NCI-H146 treated with DMSO at 0.1 percent for 48 hours (cell line): Measurements from ENCODE around the gene RAC3.
"Not testable (repeated sequence)": the region's sequence is repeated elsewhere in the genome, so short reads cannot be mapped to it uniquely, and the experiment has no call there.

Experiments used
- DNase-seq: peaks from one replicate; lab custom pipeline; 2025; ENCODE audit not compliant: unreplicated experiment; lab: John Stamatoyannopoulos, UW

The RAC3 gene

DNA sequence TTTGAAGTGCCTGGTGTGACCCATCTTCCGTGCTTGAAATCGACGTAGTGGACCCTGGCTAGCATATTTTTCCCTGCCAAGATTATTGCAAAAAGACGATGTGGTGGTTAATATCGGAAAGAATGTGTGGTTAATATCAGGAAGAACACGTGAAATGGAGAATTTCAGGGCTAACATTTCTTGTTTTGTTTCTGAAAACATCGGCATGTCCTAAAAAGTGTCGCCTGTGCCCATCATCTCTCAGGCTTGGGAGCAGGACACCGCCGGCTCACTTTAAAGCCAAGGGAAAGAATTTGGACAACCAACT is 6.4 kb downstream of the RAC3 start:
- DNase-seq, result no peak

DNA sequence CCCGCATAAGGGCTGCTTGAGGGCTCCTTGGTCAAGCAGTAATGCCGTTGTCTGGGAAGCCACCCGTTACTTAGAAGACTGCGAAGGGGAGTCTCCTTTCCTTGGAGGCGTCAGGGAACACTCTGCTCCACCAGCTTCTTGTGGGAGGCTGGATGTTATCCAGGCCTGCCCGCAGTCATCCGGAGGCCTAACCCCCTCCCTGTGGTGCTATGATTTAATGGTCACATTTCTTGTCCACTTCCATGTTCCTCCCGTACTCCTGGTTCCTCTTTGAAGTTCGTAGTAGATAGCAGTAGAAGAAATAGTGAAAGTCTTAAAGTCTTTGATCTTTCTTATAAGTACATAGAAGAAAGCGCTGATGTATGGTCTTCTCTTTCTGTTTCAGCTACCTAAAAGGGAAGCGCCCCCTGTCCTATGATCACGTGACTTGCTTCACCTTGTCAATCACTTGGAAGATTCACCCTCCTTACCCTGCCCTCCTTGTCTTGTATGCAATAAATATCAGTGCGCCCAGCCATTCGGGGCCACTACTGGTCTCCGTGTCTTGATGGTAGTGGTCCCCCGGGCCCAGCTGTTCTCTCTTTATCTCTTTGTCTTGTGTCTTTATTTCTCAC is 7.4 kb downstream of the RAC3 start:
- DNase-seq, result not testable (repeated sequence)

DNA sequence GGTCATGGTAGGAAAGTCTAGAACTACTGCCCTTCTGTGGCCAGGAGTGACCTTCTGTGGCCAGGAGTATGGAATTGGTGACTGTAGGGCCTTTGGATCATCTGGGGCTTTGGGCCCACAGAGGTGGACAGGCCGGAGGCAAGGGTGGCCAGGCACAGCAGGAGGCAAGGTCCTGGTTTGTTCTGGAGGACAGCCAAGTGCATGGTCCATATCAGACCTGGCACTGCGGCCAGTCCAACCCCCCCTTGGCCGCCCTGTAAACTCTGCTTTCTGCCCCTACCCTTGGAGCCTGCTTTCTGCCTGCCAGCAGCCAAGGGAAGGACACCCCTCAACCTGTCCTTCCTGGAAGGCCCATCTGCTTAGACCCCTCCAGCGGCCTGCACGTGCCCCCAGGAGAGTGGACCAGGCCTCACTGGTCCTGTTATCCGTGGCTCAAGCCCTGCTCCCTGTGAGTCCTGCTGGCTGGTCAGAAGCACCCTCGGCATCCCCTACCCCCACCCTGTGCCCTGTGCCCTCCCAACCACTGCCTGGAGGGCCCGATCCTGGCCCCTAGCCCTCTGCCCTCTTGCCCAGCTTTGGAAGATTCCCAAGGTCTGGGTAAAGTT is 8.3 kb downstream of the RAC3 start:
- DNase-seq, result no peak

DNA sequence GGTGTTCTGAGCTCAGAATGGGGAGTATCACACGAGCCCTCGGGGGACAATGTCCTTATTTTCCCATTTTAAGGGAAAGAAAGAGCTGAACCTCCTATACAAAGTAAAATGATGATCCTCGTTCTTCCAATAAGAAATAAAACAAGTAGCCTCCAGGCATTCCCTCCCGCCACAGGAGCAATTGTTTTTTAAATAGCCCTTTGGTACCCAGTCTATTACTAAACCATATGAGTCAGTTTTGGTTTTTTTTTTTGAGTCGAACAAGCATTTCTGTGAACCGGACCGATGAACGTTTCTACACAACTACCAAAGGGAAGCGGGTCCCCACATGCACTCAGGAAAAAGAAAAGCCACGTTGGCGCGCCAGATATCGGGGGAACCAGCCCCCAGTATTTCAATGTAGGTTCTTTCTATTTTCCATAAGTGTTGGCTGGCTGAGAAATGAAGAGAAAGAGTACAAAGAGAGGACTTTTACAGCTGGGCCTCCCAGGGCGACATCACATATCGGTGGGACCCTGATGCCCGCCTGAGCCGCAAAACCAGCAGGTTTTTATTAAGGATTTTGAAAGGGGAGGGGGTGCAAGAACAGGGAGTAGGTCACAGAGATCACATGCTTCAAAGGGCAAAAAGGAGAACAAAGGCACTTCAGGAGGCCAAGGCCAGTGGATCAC is 9.8 kb downstream of the RAC3 start:
- DNase-seq, result no peak

DNA sequence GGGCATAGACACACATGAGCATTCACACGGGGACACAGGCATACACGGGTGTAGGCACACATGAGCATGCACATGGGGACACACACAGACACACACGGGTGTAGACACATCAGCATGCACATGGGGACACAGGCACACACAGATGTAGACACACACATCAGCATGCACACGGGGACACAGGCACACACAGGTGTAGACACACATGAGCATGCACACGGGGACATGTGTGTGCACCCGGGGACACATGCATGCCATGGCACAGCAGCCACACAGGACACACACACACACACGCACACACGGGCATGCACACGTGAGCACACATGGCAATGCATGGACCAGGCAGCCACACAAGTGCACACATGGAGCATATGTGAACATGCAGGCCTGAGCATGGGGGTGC is 11.2 kb downstream of the RAC3 start:
- DNase-seq, result no peak

DNA sequence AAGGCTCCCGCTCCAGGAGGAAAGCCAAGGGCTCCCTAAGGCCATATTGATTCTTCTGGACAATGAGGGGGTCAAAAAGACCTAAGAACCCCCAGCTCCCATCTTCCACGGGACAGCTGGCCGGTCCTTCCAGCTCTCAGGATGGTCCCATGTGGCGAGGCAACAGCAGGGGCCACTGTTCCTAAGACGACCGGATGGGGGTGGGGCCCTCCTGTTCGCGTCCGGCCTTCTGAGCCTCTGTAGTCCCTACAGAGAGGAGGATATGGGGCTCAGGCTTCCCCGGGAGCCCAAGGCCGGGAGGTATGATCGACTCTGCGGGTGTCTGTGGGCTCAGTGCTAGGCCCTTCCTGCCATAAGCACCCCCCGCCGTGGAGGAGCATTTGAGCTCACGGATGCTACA is 12.0 kb downstream of the RAC3 start:
- DNase-seq, result no peak

DNA sequence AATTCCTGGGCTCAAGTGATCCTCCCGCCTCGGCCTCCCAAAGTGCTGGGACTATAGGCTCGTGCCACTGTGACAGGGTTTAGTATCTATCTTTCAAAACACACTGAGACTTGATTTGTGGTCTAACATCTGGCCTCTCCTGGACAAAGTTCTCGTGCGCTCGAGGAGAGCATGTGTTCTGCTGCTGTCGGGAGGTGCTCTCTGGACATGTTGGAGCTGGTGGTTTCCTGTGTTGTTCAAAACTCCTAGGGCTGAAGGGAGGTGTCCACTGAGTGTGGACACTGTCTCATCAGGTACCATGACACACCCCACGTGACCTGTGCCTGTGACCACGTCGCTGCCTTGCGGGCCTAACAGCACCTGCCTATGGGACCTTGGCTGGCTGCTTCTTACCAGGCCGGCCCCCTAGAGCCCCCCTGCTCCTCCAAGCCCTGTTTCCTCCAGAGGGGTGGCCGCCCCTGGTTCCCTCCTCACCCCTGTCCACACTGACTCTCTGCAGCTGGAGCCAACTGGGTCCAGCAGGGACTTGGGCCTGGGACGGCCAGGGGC is 14.5 kb downstream of the RAC3 start:
- no peak for DNase-seq

DNA sequence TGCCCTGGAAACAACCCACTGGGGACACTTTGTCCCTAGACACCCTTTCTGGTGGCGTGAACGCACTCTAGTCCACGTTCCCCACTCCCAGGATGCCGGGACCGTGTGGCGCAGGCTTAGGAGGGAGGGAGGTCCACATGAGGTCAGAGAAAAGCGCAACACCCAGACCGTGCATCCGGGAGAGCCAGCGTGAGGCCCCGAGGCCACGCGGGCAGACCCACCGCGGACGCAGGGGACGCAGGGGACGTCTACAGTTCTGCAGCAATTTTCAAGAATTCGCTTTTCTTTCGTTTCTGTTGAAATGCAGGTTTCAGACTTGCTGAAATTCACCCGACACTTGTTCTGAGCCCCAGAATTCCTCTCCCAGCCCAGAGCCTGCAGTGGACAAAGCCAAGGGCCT is 15.4 kb downstream of the RAC3 start:
- DNase-seq, result no peak

DNA sequence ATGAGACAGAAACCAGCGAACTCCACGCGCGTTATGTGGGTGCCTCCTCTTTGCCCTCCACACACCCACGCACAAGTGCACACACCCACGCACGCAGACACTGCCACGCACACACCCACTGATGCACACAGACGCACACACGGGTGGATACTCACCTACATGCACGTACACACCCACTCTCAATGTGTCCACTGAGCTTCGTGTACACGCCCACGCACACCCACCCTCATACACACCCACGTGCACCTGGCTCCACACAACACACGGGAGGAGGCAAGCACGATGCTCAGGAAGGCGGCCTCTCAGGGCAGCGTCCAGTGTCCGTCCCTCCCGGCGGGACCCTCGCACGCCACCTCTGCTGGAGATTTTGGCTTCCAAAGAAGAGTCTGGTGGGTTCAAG is 15.9 kb downstream of the RAC3 start:
- DNase-seq, result no peak

DNA sequence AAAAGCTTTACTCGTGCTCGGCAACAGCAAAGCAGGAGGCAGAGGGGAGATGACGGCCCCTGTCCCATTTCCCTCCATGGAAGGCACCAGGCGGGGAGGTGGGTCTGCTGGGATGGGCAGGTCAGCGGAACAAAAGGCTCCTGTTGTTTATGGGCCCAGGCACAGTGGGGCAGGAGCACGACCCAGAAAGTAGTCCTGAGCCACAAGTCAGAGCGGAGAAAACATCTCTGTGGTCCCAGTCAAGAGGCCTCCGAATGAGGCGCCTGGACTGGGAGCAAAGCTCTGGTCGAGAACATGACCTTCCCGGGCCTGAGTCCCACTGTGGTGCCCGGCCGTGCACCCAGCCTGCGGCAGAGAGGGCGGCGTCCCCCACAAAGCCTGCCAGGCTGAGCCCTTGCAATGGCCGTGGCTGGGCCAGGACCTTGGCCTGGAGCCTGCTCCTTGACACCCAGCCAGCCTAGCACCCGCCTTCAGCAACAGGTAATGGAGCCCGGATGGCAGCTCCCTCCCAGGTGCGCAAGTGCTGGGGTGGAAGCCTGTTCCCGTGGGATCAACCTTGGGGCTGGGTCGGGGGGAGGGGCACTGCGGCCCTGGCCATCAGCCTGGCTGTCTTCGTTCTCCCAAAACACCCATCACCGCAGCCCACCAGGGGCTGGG is 16.6 kb downstream of the RAC3 start:
- DNase-seq, result no peak

DNA sequence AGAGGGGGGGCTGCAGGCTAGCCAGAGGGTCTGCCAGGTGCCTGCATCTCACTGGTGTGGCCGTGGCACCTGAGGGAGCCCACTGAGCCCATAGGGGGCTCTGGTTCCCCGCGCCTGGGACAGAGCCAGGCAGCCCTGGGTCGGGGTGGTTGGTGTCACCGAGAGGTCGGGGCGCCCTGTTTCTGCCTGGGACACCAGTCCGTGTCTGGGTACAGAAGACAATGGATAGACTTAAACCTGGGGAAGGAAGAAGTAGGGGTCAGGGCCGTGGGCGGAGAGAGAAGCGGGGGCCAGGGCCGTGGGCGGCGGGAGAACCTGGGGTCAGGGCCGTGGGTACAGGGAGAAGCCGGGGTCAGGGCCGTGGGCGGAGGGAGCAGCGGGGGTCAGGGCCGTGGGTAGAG is 17.1 kb downstream of the RAC3 start:
- DNase-seq, result no peak

DNA sequence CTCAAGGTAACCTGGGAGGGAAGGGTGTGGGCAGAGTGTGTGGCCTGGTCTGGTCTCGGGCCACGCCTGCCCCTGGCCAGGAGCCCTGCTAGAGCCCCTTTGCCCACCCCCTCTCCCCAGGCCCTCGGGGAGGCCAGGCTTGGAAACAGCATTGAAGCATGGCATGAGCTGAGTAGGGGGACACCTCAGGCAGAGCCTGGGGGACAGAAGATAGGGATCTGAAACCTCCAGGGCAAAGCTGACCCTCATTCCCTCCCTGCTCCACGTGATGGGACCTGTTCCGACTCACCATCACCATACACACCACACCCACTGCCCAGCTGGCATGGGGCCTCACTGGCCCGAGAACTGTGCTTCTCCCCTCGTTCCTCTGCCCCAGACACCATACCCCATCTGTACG is 17.6 kb downstream of the RAC3 start:
- no peak for DNase-seq

DNA sequence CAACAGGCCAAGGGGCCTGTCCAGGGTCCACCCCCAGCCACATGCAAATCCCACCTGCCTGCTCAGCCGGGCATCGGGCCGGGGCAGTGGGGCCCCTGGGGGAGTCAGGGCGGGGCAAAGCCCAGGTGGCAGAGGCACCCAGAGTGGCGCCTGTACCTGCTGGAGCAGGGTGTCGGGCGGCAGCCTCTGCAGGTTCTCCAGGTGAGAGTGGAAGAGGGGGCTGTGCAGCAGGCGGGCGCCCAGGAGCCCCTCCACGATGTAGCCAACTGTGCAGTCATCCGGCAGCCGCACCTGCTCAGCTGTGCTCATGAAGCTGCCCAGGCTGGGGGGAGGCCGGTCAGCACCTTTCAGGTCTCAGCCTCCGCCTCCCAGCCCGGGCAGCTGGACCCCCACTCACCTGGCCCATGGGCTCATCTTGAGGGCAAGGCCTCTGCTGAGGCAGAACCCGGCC is 18.1 kb downstream of the RAC3 start:
- DNase-seq, result no peak

DNA sequence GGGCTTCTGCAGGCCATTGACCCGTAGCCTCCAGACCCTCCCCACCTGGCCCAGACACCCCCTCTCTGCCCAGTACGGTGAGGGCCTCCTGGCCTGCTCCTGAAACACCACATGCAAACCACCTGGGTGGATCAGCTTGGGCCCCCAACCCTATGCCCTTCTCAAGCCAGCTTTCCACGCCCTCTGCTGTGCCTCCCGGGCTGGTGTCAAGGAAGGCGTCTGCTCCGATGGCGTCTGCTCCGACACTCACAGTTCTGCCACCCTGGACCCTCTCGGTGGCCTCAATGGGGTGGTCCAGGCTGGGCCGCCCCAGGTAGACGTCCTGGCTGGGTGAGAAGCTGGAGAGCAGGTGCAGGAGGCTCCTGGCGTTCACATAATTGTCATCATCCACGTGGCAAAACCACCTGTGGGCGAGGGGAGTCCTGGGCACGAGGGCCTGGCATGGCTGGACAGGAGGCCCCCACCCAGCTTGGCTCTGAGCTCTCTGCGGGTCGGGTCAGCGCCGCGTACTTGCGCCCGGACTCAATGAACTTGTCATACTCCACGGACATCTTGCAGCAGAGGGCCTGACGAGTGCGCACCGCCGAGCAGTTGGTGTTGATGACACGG is 18.8 kb downstream of the RAC3 start:
- DNase-seq, result no peak

DNA sequence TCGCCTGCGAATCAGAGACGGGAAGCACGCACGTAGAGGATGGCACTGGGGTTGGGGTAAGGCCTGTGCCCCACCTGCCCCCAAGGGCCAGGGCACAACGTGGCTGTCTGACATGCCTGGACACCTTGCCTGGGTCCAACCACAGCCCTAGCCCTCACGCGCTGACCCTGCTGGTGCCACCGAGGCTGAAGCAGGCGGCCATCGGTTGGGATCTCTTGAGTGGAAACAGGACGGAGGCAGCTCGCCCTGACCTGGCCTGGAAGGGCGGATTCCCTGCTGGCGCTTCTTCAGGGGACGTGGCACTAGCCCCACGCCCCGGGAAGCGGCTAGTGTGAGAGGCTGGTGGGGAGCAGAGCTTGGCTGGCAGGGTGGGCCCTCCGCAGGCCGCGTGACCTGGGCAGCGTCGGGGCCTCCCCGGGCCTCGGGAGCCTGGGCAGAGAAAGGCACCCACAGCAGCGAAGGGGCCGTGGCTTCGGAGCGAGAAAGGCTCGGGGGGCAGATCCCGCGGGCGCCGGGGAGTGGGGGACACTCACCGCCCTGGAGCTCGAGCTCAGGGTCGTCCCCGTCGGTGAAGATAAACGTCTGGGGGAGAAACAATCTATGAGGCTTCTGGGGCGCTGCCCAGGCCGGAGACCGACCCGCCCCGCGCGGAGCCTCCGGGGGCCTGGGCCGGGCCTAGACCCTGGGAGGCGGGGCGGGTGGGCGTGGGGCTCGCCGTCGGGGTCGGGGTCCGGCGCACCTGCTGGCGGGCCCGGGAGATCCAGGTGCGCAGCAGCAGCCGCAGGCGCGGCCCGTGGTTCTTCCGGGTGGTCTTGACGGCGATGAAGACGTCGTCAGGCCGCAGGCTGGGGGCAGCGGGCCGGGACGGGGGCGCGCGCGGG is 19.5 kb downstream of the RAC3 start:
- DNase-seq, result no peak

DNA sequence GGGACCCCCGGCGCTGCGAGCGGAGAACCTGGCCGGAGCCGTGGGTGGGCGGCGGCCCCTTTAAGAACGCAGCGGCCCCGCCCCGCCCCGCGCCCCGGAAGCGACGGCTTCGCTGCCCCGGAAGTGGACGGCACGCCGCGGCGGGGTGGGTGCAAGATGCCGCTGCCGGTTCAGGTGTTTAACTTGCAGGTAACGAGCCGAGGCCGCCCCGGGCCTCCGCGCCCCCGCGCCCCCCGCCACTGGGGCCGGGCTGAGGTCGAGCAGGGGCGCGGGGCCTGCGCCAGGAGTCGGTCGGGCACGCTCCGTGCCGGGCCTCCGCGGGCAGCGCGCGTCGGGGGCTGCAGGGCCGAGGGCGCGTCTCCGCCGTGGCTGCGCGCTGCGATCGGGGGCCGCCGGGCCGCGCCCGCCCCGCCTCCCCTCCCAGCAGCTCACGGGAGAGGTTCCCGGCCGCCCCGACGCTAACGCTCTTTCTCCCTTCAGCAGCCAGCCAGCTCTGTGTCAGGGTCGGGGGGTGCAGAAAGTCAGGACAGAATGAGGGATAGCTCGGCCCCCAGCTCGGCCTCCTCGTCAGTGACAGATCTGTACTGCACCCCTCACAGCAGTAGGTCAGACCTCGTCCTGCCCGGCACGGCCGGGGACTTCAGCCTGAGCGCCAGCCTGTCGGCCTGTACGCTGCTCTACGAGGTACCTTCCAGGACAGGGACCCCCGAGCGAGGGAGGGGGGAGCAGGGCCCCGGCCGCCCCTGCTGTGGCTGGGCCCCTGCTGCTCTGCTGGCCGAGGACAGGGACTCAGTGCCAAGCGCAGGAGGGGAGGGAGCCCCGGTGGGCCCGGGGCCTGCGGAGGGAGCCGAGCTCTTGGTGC is 20.5 kb downstream of the RAC3 start, which contains the start of the genes GPS1 and RFNG:
Gene GPS1, plus strand, starts transcription at position 123 of the 862 bp plus-strand sequence. Its CDS starts 34 bp downstream, at position 157.
Gene RFNG, minus strand, starts transcription at position 36 of the 862 bp plus-strand sequence. CDS start 45 bp downstream, outside the sequence.
- DNase-seq, result peak; percentile 14

DNA sequence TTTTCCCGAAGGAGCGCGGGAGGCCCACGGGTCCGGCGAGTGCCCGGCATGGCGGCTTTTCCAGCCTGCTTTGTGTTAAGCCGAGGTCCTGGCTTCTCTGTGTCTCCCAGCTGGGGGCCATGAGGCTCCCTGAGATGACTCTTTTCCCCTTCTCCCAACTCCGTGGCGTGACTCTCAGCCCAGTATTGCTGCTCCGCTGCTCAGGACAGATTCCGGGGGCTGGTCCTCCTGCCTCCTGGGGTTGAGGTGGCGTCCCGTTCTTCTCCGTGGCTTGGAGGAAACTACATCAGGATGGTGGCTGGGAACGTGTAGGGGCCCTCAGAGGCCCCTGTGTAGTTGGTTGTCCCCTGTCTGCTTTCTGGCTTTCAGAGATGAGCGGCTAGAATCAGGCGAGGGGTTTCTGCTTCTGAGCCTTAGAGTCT is 21.2 kb downstream of the RAC3 start:
- DNase-seq, result no peak

DNA sequence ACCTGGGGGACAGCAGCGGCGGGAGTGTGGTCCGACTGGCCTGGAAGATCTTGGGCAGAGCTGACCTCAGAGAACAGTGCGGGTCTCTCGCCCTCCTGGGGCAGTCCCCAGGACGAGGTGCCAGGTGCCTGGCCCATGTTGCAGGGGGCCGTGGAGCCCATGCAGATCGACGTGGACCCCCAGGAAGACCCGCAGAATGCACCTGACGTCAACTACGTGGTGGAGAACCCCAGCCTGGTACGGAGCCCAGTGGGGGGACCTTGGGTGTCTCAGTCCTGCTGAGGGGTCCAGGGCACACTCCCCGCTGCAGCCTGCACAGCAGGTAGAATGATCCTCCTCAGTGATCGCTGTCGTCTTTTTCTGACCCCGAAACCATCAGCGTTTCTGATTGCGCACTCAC is 21.7 kb downstream of the RAC3 start:
- DNase-seq, result no peak

DNA sequence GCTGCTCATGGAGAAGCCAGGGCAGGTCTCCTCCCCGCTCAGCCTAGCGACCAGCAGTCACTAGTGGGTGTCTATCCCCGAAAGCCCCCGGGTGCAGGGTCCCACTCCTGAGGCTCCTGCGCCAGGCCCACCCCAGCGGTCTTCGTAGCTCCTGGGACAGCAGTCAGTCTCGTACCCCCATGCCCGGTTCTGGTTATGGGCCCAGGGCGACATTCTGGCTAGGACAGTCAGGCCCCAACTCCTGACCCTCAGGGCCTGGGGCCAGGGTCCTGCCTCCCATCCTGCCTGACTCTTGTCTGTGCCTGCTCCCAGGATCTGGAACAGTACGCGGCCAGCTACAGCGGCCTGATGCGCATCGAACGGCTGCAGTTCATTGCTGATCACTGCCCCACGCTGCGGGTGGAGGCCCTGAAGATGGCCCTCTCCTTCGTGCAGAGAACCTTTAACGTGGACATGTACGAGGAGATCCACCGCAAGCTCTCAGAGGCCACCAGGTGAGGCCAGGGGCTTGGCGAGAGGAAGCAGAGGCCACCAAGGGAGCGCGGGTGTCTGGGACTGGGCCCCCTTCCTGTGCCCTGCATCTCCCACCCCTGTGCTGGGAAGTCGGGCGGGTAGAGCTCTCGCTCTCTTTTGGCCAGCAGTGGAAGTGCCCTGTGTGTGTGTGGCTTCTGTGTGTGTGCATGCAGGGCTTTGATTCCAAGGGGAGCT is 22.2 kb downstream of the RAC3 start:
- DNase-seq, result no peak
